Measurements from ENCODE around the gene ARID1B. TPM values are rescaled to one million over a fixed set of nuclear protein-coding genes. Genes with fewer than 3 reads are reported as not detected.

Gene ARID1B
- total RNA-seq, 1 experiment from 2014 or later = 91.7 TPM

DNA sequence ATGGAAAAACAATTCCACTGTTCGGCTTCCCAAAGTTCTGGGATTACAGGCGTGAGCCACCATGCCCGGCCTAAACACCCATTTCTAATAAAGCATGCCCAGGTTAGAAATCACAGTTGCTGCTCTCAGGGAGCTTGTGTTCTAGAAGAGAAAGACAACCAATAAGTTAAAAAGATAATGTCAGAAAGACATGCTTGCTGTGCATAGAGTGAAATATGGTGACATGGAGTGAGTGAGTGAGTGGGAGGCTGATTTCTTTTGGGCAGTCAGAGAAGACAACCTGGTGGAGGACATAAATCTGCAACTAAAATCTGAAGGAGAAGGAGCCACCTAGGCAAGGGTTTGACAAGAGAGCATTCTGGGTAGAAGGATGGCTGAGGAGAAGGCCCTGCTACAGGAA is 222.6 kb downstream of the ARID1B start:
- CTCF ChIA-PET = no interaction called here

DNA sequence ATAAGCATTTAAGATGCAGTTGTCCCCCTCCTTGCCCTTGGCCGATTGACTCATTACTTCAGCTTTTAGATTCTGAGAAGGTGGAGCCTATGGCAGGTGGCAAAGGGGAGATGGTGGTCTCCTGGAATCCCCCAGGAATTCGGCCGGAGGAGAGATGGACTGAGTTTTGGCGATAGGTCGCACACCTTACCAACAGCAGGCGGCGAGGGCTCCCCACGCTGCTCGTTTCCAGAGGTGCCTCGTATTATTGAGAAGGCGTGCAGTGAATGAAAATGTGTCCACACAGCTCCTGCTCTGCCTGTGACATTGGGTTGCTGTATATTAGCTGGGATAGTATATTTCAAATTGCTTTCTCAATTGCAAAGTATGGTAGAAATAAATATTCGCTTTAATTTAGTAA is 224.5 kb downstream of the ARID1B start:
- BruUV-seq (replicated peaks) = no TSS peak
- Histone ChIP-seq H3K36me3 (ENCODE audit: control insufficient read depth, insufficient read depth, low read length) (no peaks in the 10 kb centered on the region), H3K27me3 (ENCODE audit: control insufficient read depth, insufficient read depth, low read length) (no peaks in the 10 kb centered on the region), H3K4me1 (ENCODE audit: control insufficient read depth, insufficient read depth, low read length) (0 out of 2 replicates have a peak, but pooled peaks cover 4% of the 10 kb centered on the region), H3K4me3 (ENCODE audit: low read depth in 2 of 2, low read length in 2 of 2) (no peak overlapping the region), H3K9me3 (ENCODE audit: control insufficient read depth, insufficient read depth, low read depth, low read length) (no peaks in the 10 kb centered on the region), H3K27ac (ENCODE audit: low read length) (no peak overlapping the region)
- ChIA-PET CTCF (no interaction called here), POLR2A (no interaction called here)
- DNase-seq (ENCODE audit: low read depth, low spot score) = no peak
- TF ChIP-seq TCF7L2 (IDR thresholded peaks at IDR 0.05; ENCODE audit: low read depth, low read length) = no peak
- TF ChIP-seq, protein P1, sequence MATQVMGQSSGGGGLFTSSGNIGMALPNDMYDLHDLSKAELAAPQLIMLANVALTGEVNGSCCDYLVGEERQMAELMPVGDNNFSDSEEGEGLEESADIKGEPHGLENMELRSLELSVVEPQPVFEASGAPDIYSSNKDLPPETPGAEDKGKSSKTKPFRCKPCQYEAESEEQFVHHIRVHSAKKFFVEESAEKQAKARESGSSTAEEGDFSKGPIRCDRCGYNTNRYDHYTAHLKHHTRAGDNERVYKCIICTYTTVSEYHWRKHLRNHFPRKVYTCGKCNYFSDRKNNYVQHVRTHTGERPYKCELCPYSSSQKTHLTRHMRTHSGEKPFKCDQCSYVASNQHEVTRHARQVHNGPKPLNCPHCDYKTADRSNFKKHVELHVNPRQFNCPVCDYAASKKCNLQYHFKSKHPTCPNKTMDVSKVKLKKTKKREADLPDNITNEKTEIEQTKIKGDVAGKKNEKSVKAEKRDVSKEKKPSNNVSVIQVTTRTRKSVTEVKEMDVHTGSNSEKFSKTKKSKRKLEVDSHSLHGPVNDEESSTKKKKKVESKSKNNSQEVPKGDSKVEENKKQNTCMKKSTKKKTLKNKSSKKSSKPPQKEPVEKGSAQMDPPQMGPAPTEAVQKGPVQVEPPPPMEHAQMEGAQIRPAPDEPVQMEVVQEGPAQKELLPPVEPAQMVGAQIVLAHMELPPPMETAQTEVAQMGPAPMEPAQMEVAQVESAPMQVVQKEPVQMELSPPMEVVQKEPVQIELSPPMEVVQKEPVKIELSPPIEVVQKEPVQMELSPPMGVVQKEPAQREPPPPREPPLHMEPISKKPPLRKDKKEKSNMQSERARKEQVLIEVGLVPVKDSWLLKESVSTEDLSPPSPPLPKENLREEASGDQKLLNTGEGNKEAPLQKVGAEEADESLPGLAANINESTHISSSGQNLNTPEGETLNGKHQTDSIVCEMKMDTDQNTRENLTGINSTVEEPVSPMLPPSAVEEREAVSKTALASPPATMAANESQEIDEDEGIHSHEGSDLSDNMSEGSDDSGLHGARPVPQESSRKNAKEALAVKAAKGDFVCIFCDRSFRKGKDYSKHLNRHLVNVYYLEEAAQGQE (IDR thresholded peaks at IDR 0.05; ENCODE audit: insufficient read depth in 1 of 2, low read depth in 2 of 2, low read length in 1 of 2) = no peak
- no peak for TF ChIP-seq POLR2AphosphoS5 (IDR thresholded peaks at IDR 0.05; ENCODE audit: low read depth, low read length)
- TF ChIP-seq, protein P2, sequence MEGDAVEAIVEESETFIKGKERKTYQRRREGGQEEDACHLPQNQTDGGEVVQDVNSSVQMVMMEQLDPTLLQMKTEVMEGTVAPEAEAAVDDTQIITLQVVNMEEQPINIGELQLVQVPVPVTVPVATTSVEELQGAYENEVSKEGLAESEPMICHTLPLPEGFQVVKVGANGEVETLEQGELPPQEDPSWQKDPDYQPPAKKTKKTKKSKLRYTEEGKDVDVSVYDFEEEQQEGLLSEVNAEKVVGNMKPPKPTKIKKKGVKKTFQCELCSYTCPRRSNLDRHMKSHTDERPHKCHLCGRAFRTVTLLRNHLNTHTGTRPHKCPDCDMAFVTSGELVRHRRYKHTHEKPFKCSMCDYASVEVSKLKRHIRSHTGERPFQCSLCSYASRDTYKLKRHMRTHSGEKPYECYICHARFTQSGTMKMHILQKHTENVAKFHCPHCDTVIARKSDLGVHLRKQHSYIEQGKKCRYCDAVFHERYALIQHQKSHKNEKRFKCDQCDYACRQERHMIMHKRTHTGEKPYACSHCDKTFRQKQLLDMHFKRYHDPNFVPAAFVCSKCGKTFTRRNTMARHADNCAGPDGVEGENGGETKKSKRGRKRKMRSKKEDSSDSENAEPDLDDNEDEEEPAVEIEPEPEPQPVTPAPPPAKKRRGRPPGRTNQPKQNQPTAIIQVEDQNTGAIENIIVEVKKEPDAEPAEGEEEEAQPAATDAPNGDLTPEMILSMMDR (IDR thresholded peaks at IDR 0.05) = no peak
- TF ChIP-seq SIN3A (IDR thresholded peaks at IDR 0.05; ENCODE audit: borderline replicate concordance, insufficient read depth, low read depth, low read length) = no peak
- in situ Hi-C loops (cut with HindIII; ENCODE audit: low pct_unique_long_range_greater_than_20kb, low sequenced_read_pairs) = no loop called here
- no peak for ATAC-seq
- intact Hi-C loops (cut with micrococcal nuclease; ENCODE audit: unreplicated experiment) = no loop called here

More for the DNA sequence above, 222.6 kb downstream of the ARID1B start:
- no peaks in the 10 kb centered on the region for H3K27me3 ChIP-seq (ENCODE audit: control insufficient read depth, insufficient read depth, low read length)
- no peaks in the 10 kb centered on the region for H3K4me1 ChIP-seq (ENCODE audit: control insufficient read depth, insufficient read depth, low read length)
- no peak for ATAC-seq
- DNase-seq (ENCODE audit: low read depth, low spot score) = no peak
- intact Hi-C loops (cut with micrococcal nuclease; ENCODE audit: unreplicated experiment) (no loop called here), in situ Hi-C loops (cut with HindIII; ENCODE audit: low pct_unique_long_range_greater_than_20kb, low sequenced_read_pairs) (no loop called here)
- no peaks in the 10 kb centered on the region for H3K36me3 ChIP-seq (ENCODE audit: control insufficient read depth, insufficient read depth, low read length)
- POLR2A ChIA-PET = no interaction called here
- BruUV-seq (replicated peaks) = no TSS peak
- H3K4me3 ChIP-seq (ENCODE audit: low read depth in 2 of 2, low read length in 2 of 2) = no peak overlapping the region
- TF ChIP-seq TCF7L2 (IDR thresholded peaks at IDR 0.05; ENCODE audit: low read depth, low read length) = no peak
- no peak for TF ChIP-seq SIN3A (IDR thresholded peaks at IDR 0.05; ENCODE audit: borderline replicate concordance, insufficient read depth, low read depth, low read length)
- TF ChIP-seq, protein P1 (IDR thresholded peaks at IDR 0.05; ENCODE audit: insufficient read depth in 1 of 2, low read depth in 2 of 2, low read length in 1 of 2) = no peak
- TF ChIP-seq POLR2AphosphoS5 (IDR thresholded peaks at IDR 0.05; ENCODE audit: low read depth, low read length) = no peak
- TF ChIP-seq, protein P2 (IDR thresholded peaks at IDR 0.05) = no peak
- H3K27ac ChIP-seq (ENCODE audit: low read length) = no peak overlapping the region
- no peaks in the 10 kb centered on the region for H3K9me3 ChIP-seq (ENCODE audit: control insufficient read depth, insufficient read depth, low read depth, low read length)
